ENCODE results near the gene PRXL2B.

The PRXL2B gene

GRCh38 chr1:2593251-2593878 is 6.8 kb downstream of the PRXL2B start:
- DNase-seq (ENCODE audit: extremely low spot score): no peak
- ChIA-PET POLR2A (no interaction called here), CTCF (no interaction called here)
- TF ChIP-seq L3MBTL2 (conservative IDR thresholded peaks at IDR 0.05) (no peak), SP1 (IDR thresholded peaks at IDR 0.05) (no peak), FOXK2 (IDR thresholded peaks at IDR 0.05) (no peak), FOXA1 (IDR thresholded peaks at IDR 0.05) (no peak), ELF4 (IDR thresholded peaks at IDR 0.05) (no peak), FOXM1 (IDR thresholded peaks at IDR 0.05; ENCODE audit: borderline replicate concordance) (no peak), NFRKB (IDR thresholded peaks at IDR 0.05) (no peak), CTBP1 (IDR thresholded peaks at IDR 0.05; ENCODE audit: borderline replicate concordance) (no peak), HDGF (IDR thresholded peaks at IDR 0.05; ENCODE audit: borderline replicate concordance) (no peak)
- TF ChIP-seq, protein P1, sequence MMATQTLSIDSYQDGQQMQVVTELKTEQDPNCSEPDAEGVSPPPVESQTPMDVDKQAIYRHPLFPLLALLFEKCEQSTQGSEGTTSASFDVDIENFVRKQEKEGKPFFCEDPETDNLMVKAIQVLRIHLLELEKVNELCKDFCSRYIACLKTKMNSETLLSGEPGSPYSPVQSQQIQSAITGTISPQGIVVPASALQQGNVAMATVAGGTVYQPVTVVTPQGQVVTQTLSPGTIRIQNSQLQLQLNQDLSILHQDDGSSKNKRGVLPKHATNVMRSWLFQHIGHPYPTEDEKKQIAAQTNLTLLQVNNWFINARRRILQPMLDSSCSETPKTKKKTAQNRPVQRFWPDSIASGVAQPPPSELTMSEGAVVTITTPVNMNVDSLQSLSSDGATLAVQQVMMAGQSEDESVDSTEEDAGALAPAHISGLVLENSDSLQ (IDR thresholded peaks at IDR 0.05): no peak

GRCh38 chr1:2594001-2594640 is 7.5 kb downstream of the PRXL2B start:
- no peak for DNase-seq (ENCODE audit: extremely low spot score)
- ChIA-PET POLR2A (no interaction called here), CTCF (no interaction called here)
- TF ChIP-seq ARNT (IDR thresholded peaks at IDR 0.05): no peak
- TF ChIP-seq FOXA1 (IDR thresholded peaks at IDR 0.05): no peak
- TF ChIP-seq TARDBP (IDR thresholded peaks at IDR 0.05): no peak
- no peak for TF ChIP-seq CTBP1 (IDR thresholded peaks at IDR 0.05; ENCODE audit: borderline replicate concordance)
- TF ChIP-seq FOXK2 (IDR thresholded peaks at IDR 0.05): no peak
- TF ChIP-seq SP1 (IDR thresholded peaks at IDR 0.05): no peak
- TF ChIP-seq, protein P1 (IDR thresholded peaks at IDR 0.05): no peak
- TF ChIP-seq SUZ12 (IDR thresholded peaks at IDR 0.05): no peak
- no peak for TF ChIP-seq NFRKB (IDR thresholded peaks at IDR 0.05)
- TF ChIP-seq FOXM1 (IDR thresholded peaks at IDR 0.05; ENCODE audit: borderline replicate concordance): no peak
- no peak for TF ChIP-seq BHLHE40 (IDR thresholded peaks at IDR 0.05; ENCODE audit: borderline replicate concordance)
- TF ChIP-seq ELF4 (IDR thresholded peaks at IDR 0.05): no peak
- TF ChIP-seq ZNF384 (IDR thresholded peaks at IDR 0.05): no peak
- no peak for TF ChIP-seq L3MBTL2 (conservative IDR thresholded peaks at IDR 0.05)
- TF ChIP-seq HDGF (IDR thresholded peaks at IDR 0.05; ENCODE audit: borderline replicate concordance): no peak
- TF ChIP-seq LEF1 (IDR thresholded peaks at IDR 0.05; ENCODE audit: borderline replicate concordance): no peak

DNA sequence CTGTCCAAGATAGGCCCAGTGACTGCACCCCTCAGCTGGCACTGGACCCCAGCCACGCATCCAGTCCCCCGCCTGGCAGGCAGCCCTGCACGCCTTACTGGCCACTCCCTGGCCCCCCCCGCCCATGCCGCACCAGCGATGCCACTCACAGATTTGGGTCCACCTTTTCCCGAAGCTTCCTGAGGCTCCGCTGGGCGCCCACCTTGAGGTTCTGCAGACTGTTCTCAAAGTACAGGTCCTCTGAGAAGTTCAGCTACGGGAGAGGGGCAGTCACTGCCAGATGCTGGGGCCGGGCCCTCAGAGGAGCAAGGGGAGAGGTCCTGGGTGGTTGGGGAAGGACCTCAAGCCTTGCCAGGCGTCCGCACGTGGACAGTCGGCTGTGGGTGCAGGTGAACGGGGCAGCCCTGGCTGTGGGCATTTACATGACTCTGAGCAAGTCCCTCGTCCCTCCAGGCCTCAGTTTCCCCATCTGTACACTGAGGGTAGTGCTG is 8.1 kb downstream of the PRXL2B start:
- DNase-seq (ENCODE audit: extremely low spot score): no peak
- ChIA-PET POLR2A (no interaction called here), CTCF (no interaction called here)
- TF ChIP-seq HDGF (IDR thresholded peaks at IDR 0.05; ENCODE audit: borderline replicate concordance) (no peak), TARDBP (IDR thresholded peaks at IDR 0.05) (no peak), BHLHE40 (IDR thresholded peaks at IDR 0.05; ENCODE audit: borderline replicate concordance) (no peak), FOXK2 (IDR thresholded peaks at IDR 0.05) (no peak), ARNT (IDR thresholded peaks at IDR 0.05) (no peak), LEF1 (IDR thresholded peaks at IDR 0.05; ENCODE audit: borderline replicate concordance) (no peak)

- DNase-seq (ENCODE audit: extremely low spot score): no peak
- TF ChIP-seq FOXM1 (IDR thresholded peaks at IDR 0.05; ENCODE audit: borderline replicate concordance) (no peak), FOXA1 (IDR thresholded peaks at IDR 0.05) (no peak), LEF1 (IDR thresholded peaks at IDR 0.05; ENCODE audit: borderline replicate concordance) (no peak), ZNF384 (IDR thresholded peaks at IDR 0.05) (no peak), ELF4 (IDR thresholded peaks at IDR 0.05) (no peak), BHLHE40 (IDR thresholded peaks at IDR 0.05; ENCODE audit: borderline replicate concordance) (no peak), FOXK2 (IDR thresholded peaks at IDR 0.05) (no peak), HDGF (IDR thresholded peaks at IDR 0.05; ENCODE audit: borderline replicate concordance) (no peak), ARNT (IDR thresholded peaks at IDR 0.05) (no peak), SUZ12 (IDR thresholded peaks at IDR 0.05) (no peak), CTBP1 (IDR thresholded peaks at IDR 0.05; ENCODE audit: borderline replicate concordance) (no peak), NFRKB (IDR thresholded peaks at IDR 0.05) (no peak), TARDBP (IDR thresholded peaks at IDR 0.05) (no peak), L3MBTL2 (conservative IDR thresholded peaks at IDR 0.05) (no peak), SP1 (IDR thresholded peaks at IDR 0.05) (no peak)
- TF ChIP-seq, protein P1 (IDR thresholded peaks at IDR 0.05): no peak
- CTCF ChIA-PET: no interaction called here
- POLR2A ChIA-PET: interaction anchor here (0.6 kb wide), 1 partner anchor 115 kb away, joined by 3 read pairs; no protein-coding TSS in a partner anchor
Measured at GRCh38 chr1:2595261-2595811, 8.8 kb downstream of the PRXL2B start.

GRCh38 chr1:2595812-2596529 is 9.4 kb downstream of the PRXL2B start:
- TF ChIP-seq ARNT (IDR thresholded peaks at IDR 0.05) (no peak), FOXM1 (IDR thresholded peaks at IDR 0.05; ENCODE audit: borderline replicate concordance) (no peak), TARDBP (IDR thresholded peaks at IDR 0.05) (no peak), CTBP1 (IDR thresholded peaks at IDR 0.05; ENCODE audit: borderline replicate concordance) (no peak), ZNF384 (IDR thresholded peaks at IDR 0.05) (no peak), FOXK2 (IDR thresholded peaks at IDR 0.05) (no peak)
- ChIA-PET POLR2A (interaction anchor here (0.6 kb wide), 1 partner anchor 116 kb away, joined by 3 read pairs; no protein-coding TSS in a partner anchor), CTCF (no interaction called here)
- no peak for DNase-seq (ENCODE audit: extremely low spot score)

Measured in HEK293T (cell line).